Cardiac septum (tissue), 1 donor: ENCODE results near the gene CILP. TPM values are rescaled to one million over a fixed set of nuclear protein-coding genes. Genes with fewer than 3 reads are reported as not detected.

Experiments used
- DNase-seq: peaks from one replicate; pipeline ENCODE4 v3.0.0-alpha.2; 2020; ENCODE audit warnings: low spot score
- intact Hi-C: fragments of 100-400 bp; cut with DNase I; formaldehyde crosslinking; loops from one replicate; pipeline ENCODE4 v1.14.0; 2022
- total RNA-seq: library from RNA; stranded (reverse); fragmentation: NEBNext Ultra II Directional; extraction: Animal tissue kit (Norgen Biotek cat#: 25700); gene quantifications from one replicate; pipeline ENCODE4 v1.2.1, GENCODE V29; 2021
- donor health status: DM: no; HTN: no; CAD: no.

Gene CILP
- total RNA-seq, 1 donor from 2014 or later = 24.0 TPM

DNA sequence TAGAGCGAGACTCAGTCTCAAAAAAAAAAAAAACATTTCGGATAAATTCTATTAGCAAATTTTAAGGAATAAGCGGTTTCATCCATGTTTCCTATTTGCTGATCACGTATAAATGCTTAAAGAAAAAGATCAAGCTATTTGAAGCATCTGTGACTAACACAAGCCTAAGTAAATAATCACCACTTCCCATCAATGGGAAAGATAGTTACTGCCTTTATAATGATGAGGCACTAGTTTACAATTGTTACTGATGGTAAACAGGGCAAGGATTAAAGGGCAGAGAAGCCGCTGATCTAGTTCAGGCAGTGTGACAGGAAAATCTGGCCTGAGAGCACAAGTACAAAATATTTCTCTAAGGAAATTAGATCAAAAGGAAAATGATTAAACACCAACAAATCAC is 39.8 kb downstream of the CILP start:
- DNase-seq = no peak
- intact Hi-C loops = no loop called here

DNA sequence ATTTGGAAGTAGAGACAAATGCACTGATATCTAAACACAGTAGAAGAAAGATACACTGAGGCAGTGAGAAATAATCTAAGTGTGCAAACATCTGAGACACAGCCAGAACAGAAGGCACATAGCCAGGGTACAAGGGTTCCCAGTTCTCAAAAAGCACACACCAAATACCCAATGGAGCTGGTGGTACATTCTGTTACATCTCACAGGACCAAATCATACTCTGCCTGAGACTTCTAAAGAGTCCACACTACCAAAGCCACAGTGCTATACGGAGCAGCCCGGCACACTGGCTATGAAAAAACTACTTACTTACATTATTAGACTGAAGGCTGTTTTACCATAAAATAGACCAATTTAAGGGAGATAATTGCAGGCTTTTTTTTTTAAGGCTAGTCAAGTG is 45.4 kb downstream of the CILP start:
- DNase-seq = no peak
- intact Hi-C loops = no loop called here

DNA sequence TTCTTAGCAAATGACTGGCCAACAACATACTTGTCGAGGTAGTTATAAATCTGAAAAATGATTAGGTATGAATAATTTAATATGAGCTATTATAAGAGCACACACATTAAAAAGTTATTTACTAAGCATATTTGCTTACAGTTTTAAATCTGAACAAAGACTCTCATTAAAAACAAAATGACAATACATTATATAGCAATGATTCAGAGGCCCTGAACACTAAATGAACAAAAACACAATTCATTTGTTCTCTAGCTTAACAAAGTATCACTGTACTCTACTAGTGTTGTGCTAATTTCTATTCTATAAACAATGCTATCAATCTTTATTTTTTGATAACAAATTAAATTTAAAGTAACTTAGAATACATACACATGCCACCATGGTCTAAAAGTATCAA is 47.1 kb downstream of the CILP start:
- DNase-seq = no peak
- intact Hi-C loops = no loop called here

DNA sequence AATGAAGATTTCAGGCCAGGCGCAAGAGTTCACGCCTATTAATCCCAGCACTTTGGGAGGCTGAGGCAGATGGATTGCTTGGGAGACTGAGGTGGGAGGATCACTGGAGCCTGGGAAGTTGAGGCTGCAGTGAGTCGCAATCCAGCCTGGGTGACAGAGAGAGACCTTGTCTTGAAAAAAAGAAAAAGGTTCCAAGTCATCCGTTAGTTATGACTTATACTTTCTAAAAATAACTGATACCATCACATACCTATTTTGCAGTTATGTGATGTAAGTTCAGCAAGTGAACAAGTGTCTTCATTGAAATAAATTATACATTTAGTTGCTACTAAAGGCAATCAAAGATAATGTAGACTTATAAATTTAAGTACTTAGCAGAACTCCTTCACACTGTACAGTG is 48.2 kb downstream of the CILP start:
- DNase-seq = no peak
- intact Hi-C loops = no loop called here

DNA sequence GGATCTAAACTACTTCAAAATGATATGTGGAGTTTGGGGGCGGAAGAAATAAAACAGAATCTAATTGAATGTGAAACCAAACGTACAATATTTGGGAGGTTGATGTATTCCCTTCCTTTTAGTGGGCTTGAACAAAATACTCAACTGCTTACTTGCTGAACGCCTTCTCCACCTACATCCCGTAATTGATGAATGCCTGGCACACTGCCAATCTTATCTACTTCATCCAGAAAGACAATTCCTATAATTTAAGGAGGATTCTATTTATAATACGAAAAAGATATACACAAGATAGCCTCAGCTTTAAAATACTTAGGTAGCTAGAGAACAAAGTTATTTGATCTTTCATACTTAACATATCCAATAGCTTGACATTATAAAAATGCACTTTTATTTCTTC is 54.6 kb downstream of the CILP start:
- intact Hi-C loops = no loop called here
- no peak for DNase-seq

DNA sequence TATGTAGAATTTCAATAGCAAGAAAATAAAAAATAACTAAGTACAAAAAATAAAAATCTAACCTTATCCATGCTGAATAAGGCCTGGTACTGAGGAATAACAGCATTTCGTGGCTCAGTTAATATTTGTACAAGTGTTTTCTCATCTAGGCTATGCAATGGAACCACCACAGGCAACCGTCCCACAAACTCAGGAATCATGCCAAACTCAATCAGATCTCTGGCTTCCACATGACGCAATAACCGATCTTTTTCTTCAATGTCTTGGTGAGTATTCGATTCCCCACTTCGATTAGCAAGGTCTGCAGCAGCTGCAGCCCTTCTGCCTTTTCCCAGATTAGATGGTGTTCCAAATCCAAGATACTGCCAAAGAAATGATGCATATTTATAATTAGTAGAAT is 56.6 kb downstream of the CILP start:
- DNase-seq = no peak

DNA sequence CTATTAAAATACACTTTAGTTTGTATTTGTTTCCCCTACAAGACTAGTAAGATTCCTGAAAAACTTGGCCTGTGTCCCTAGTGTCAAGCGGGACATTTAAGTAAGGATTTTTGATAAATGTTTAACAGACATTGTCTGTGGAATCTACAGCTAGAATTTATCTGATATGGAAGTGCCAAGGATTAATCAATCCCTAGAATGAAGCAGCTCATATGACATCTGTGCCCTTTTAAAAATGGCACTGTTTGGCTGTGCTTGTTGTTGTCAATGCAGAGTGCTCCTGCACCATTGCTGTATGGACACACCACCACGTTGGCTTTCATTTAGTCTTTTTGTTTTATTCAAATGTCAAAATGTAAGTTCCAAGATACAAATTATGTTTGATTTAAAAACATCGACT is 63.4 kb downstream of the CILP start:
- intact Hi-C loops = no loop called here
- DNase-seq = no peak

More for the DNA sequence above, 56.6 kb downstream of the CILP start:
- intact Hi-C loops = no loop called here

DNA sequence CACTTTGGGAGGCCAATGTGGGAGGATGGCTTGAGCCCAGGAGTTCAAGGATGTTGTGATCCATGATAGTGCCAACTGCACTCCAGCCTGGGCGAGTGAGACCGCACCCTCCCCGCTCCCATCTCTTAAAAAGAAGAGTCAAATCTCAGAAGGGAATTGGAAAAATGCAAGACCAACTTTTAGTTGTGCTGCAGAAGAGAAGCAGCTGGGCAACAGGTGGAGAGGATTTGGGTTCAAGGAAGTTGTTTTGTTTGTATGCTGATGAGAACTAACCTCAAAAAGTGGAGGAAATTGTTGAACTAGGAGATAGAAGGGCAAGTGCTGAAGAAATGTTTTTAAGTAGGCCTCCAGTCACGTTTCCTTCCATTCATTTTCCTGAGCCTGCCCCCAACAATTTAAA is 64.8 kb downstream of the CILP start:
- intact Hi-C loops = no loop called here
- no peak for DNase-seq

Other genes starting within 250 kb of the CILP start
- 53.6 TPM for gene SPG21, start 221.6 kb downstream of the CILP start, total RNA-seq
- gene MTFMT, start 181.8 kb downstream of the CILP start, total RNA-seq = 18.4 TPM
- gene SLC51B, start 166.1 kb downstream of the CILP start, total RNA-seq = not detected
- 11.5 TPM for gene RASL12, start 143.5 kb downstream of the CILP start, total RNA-seq
- 3.3 TPM for gene KBTBD13, start 134.7 kb downstream of the CILP start, total RNA-seq
- gene UBAP1L, start 96.3 kb downstream of the CILP start, total RNA-seq = 2.4 TPM
- 17.4 TPM for gene PDCD7, start 77.7 kb downstream of the CILP start, total RNA-seq
- gene CLPX, start 26.1 kb downstream of the CILP start, total RNA-seq = 55.9 TPM
- gene PARP16, start 75.4 kb upstream of the CILP start, total RNA-seq = 4.7 TPM
- not detected for gene RNU5A-1, start 84.6 kb upstream of the CILP start, total RNA-seq
- gene RNU5B-1, start 93.2 kb upstream of the CILP start, total RNA-seq = 29.8 TPM
- gene IGDCC3, start 166.5 kb upstream of the CILP start, total RNA-seq = not detected
- gene IGDCC4, start 211.5 kb upstream of the CILP start, total RNA-seq = 0.92 TPM